HepG2 (cell line): ENCODE data around the gene NPHP4. TPM values are rescaled to one million over a fixed set of nuclear protein-coding genes. Genes with fewer than 3 reads are reported as not detected.
A peak's percentile ranks its signal among the peaks of the same experiment; 100 is the strongest.

ENCODE experiments used
- ARHGAP35 ChIP-seq: sonication (generic); formaldehyde crosslinking; IDR thresholded peaks from 2 replicates; pipeline ENCODE4 v1.9.0; 2022; ENCODE audit warnings: mild to moderate bottlenecking, inconsistent platforms, moderate library complexity, missing genetic modification reagents, borderline replicate concordance
- DNMT3B ChIP-seq: conservative IDR thresholded peaks from 2 replicates; pipeline ENCODE4 v1.6.1; 2016; ENCODE audit warnings: missing biosample characterization, control low read depth
- HDAC1 ChIP-seq: sonication (generic); formaldehyde crosslinking; IDR thresholded peaks from 2 replicates; pipeline ENCODE4 v1.5.1; 2020; ENCODE audit warnings: mild to moderate bottlenecking, missing genetic modification reagents
- HHEX ChIP-seq: IDR thresholded peaks from 2 replicates; pipeline ENCODE4 v1.6.1; 2016; ENCODE audit warnings: control low read depth
- LCORL ChIP-seq, 2 experiments: fragments of 450-650 bp in 1 of 2; sonication (generic) in 1 of 2; formaldehyde crosslinking in 1 of 2; IDR thresholded peaks; 2 replicates each; pipeline versions ENCODE4 v1.5.0 to v1.6.1; 2017 to 2020; ENCODE audit warnings: antibody characterized with exemption in 1 of 2, missing genetic modification reagents in 1 of 2
- NCOA2 ChIP-seq: sonication (generic); formaldehyde crosslinking; IDR thresholded peaks from 2 replicates; pipeline ENCODE4 v1.8.0; 2022; ENCODE audit warnings: inconsistent platforms
- ONECUT2 ChIP-seq: sonication (generic); formaldehyde crosslinking; IDR thresholded peaks from 2 replicates; pipeline ENCODE4 v1.4.0; 2020; ENCODE audit warnings: missing genetic modification reagents
- PCBP2 ChIP-seq: fragments of 200-400 bp; formaldehyde crosslinking; optimal IDR thresholded peaks from 2 replicates; pipeline ENCODE3; 2018; ENCODE audit warnings: low read length, low read depth; ENCODE audit not compliant: poor library complexity, severe bottlenecking
- RARA ChIP-seq: IDR thresholded peaks from 2 replicates; pipeline ENCODE4 v1.6.1; 2016; ENCODE audit warnings: missing genetic modification reagents, missing compliant biosample characterization
- RORA ChIP-seq: sonication (generic); formaldehyde crosslinking; IDR thresholded peaks from 2 replicates; pipeline ENCODE4 v1.5.0; 2020; ENCODE audit warnings: mild to moderate bottlenecking, missing genetic modification reagents, moderate library complexity
- SIX1 ChIP-seq: sonication (generic); formaldehyde crosslinking; IDR thresholded peaks from 2 replicates; pipeline ENCODE4 v1.4.0; 2020; ENCODE audit warnings: missing genetic modification reagents, borderline replicate concordance
- TAF1 ChIP-seq: sonication (generic); formaldehyde crosslinking; IDR thresholded peaks from 2 replicates; pipeline ENCODE4 v1.4.0; 2020; ENCODE audit warnings: missing genetic modification reagents
- TEAD2 ChIP-seq: sonication (generic); formaldehyde crosslinking; IDR thresholded peaks from 2 replicates; pipeline ENCODE4 v1.9.0; 2021; ENCODE audit warnings: missing genetic modification reagents
- ZFX ChIP-seq: sonication (generic); formaldehyde crosslinking; IDR thresholded peaks from 2 replicates; pipeline ENCODE4 v1.4.0; 2020; ENCODE audit warnings: mild to moderate bottlenecking, low read depth, missing genetic modification reagents, moderate library complexity
- ZNF530 ChIP-seq: sonication (generic); formaldehyde crosslinking; IDR thresholded peaks from 2 replicates; pipeline ENCODE4 v1.5.0; 2020; ENCODE audit warnings: low read depth, mild to moderate bottlenecking, missing genetic modification reagents
- ZNF564 ChIP-seq: sonication (generic); formaldehyde crosslinking; IDR thresholded peaks from 2 replicates; pipeline ENCODE4 v1.8.1; 2023; ENCODE audit warnings: mild to moderate bottlenecking, missing genetic modification reagents
- ZNF572 ChIP-seq: sonication (generic); formaldehyde crosslinking; IDR thresholded peaks from 2 replicates; pipeline ENCODE4 v1.5.1; 2020; ENCODE audit warnings: mild to moderate bottlenecking, missing genetic modification reagents
- ZNF589 ChIP-seq: sonication (generic); formaldehyde crosslinking; conservative IDR thresholded peaks from 2 replicates; pipeline ENCODE4 v1.8.0; 2022; ENCODE audit warnings: mild to moderate bottlenecking, moderate library complexity, missing genetic modification reagents
- ZNF883 ChIP-seq: sonication (generic); formaldehyde crosslinking; IDR thresholded peaks from 2 replicates; pipeline ENCODE4 v1.5.1; 2020; ENCODE audit warnings: mild to moderate bottlenecking, missing genetic modification reagents; ENCODE audit errors: not compliant biosample characterization
- polyA plus RNA-seq, 8 experiments: library from polyadenylated mRNA; depleted of rRNA in 3 of 8; stranded (reverse) in 7 of 8; unstranded in 1 of 8; fragments of >200 nt; fragmentation: Illumina TruSeq in 4 of 8; extraction: Trizol in 4 of 8; gene quantifications; 2 replicates each; pipeline versions ENCODE4 v1.2.1 to v1.2.3, GENCODE V29; 2011 to 2016; ENCODE audit warnings: low read depth in 4 of 8, missing spikeins in 1 of 8, mixed read lengths in 1 of 8; ENCODE audit not compliant: insufficient read depth in 1 of 8
- total RNA-seq, 5 experiments: library from RNA; depleted of rRNA; stranded (reverse); fragments of >200 nt; fragmentation: Illumina TruSeq; extraction: Trizol; gene quantifications; 2 replicates each; pipeline ENCODE4 v1.2.3, GENCODE V29; 2016; ENCODE audit warnings: low read depth in 1 of 5
- TF ChIP-seq, protein P1 (sequence below): sonication (generic); formaldehyde crosslinking; IDR thresholded peaks from 2 replicates; pipeline ENCODE4 v1.8.1; 2023; ENCODE audit warnings: mild to moderate bottlenecking, missing genetic modification reagents
- TF ChIP-seq, protein P2 (sequence below): IDR thresholded peaks from 2 replicates; pipeline ENCODE4 v1.6.1; 2012; ENCODE audit warnings: inconsistent platforms
- TF ChIP-seq, protein P3 (sequence below): sonication (generic); formaldehyde crosslinking; IDR thresholded peaks from 2 replicates; pipeline ENCODE4 v1.4.0; 2020; ENCODE audit warnings: mild to moderate bottlenecking, missing genetic modification reagents
- TF ChIP-seq, protein P4 (sequence below): sonication (generic); formaldehyde crosslinking; IDR thresholded peaks from 2 replicates; pipeline ENCODE4 v1.5.1; 2020; ENCODE audit warnings: mild to moderate bottlenecking, moderate library complexity, missing genetic modification reagents
- TF ChIP-seq, protein P5 (sequence below): sonication (generic); formaldehyde crosslinking; IDR thresholded peaks from 2 replicates; pipeline ENCODE4 v1.8.0; 2022; ENCODE audit warnings: mild to moderate bottlenecking, missing genetic modification reagents
- TF ChIP-seq, protein P6 (sequence below): sonication (generic); formaldehyde crosslinking; IDR thresholded peaks from 2 replicates; pipeline ENCODE4 v1.8.0; 2023; ENCODE audit warnings: mild to moderate bottlenecking, missing genetic modification reagents

NPHP4 gene
- total and polyA plus RNA-seq, 2 of the 13 experiments (the other 11 are each of a cell fraction or from before 2014, with no cell fraction given), result 4.4 to 6.8 TPM

DNA sequence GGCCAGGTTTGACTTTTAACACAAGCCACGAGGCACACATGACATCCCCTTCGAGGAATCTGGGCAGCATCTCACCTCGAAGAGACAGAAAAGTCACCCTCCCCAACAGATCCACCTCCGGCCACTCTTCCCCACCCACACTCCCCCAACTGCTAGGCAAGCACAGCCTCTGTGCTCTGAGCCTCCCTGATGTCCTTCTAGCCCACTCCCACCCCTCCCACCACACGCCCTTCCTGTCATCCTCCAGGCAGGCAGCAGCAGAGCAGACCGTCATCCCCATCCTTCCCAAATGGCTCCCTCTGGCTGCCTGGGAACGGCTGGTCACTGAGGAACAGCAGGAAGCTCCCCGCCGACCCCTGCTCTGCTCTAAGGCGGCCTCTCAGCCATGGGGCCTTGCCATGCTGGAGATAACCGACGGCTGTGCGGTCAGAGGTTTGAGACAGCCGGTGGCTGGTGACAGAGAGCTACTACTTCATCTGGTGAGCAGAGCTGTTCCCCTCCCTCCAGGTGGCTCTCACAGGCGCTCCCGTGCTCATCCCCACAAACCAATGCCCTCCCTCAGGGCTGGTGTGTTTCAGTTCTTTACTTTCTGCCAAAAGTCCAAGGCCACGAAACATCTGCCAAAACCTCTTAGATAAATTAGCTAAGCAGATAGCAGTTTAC, 25.6 kb downstream of the NPHP4 start (continued):
- TF ChIP-seq RARA (CRISPR knock-in tag) (no peak), LCORL (IDR thresholded peaks at IDR 0.05) (no peak), LCORL (CRISPR knock-in tag; IDR thresholded peaks at IDR 0.05) (peak; percentile 43; the same call in 1 of the 2 replicates), RORA (no peak), ONECUT2 (CRISPR knock-in tag) (no peak), ZNF589 (no peak), PCBP2 (no peak), ZFX (CRISPR knock-in tag) (no peak), SIX1 (CRISPR knock-in tag) (no peak), TAF1 (CRISPR knock-in tag) (no peak), ZNF564 (CRISPR knock-in tag) (no peak), HDAC1 (0 out of 2 replicates have a peak, but pooled peaks have one; percentile 22), HHEX (CRISPR knock-in tag) (no peak), ARHGAP35 (CRISPR knock-in tag) (no peak), ZNF572 (no peak), ZNF530 (no peak), TEAD2 (no peak), ZNF883 (CRISPR knock-in tag) (no peak), DNMT3B (no peak), NCOA2 (CRISPR knock-in tag) (no peak)
- TF ChIP-seq, protein P1, sequence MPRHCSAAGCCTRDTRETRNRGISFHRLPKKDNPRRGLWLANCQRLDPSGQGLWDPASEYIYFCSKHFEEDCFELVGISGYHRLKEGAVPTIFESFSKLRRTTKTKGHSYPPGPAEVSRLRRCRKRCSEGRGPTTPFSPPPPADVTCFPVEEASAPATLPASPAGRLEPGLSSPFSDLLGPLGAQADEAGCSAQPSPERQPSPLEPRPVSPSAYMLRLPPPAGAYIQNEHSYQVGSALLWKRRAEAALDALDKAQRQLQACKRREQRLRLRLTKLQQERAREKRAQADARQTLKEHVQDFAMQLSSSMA (CRISPR knock-in tag), result no peak
- TF ChIP-seq, protein P2, sequence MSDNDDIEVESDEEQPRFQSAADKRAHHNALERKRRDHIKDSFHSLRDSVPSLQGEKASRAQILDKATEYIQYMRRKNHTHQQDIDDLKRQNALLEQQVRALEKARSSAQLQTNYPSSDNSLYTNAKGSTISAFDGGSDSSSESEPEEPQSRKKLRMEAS, result no peak
- TF ChIP-seq, protein P3, sequence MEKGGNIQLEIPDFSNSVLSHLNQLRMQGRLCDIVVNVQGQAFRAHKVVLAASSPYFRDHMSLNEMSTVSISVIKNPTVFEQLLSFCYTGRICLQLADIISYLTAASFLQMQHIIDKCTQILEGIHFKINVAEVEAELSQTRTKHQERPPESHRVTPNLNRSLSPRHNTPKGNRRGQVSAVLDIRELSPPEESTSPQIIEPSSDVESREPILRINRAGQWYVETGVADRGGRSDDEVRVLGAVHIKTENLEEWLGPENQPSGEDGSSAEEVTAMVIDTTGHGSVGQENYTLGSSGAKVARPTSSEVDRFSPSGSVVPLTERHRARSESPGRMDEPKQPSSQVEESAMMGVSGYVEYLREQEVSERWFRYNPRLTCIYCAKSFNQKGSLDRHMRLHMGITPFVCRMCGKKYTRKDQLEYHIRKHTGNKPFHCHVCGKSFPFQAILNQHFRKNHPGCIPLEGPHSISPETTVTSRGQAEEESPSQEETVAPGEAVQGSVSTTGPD (CRISPR knock-in tag), result no peak
- TF ChIP-seq, protein P4, sequence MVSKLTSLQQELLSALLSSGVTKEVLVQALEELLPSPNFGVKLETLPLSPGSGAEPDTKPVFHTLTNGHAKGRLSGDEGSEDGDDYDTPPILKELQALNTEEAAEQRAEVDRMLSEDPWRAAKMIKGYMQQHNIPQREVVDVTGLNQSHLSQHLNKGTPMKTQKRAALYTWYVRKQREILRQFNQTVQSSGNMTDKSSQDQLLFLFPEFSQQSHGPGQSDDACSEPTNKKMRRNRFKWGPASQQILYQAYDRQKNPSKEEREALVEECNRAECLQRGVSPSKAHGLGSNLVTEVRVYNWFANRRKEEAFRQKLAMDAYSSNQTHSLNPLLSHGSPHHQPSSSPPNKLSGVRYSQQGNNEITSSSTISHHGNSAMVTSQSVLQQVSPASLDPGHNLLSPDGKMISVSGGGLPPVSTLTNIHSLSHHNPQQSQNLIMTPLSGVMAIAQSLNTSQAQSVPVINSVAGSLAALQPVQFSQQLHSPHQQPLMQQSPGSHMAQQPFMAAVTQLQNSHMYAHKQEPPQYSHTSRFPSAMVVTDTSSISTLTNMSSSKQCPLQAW, result no peak
- TF ChIP-seq, protein P5, sequence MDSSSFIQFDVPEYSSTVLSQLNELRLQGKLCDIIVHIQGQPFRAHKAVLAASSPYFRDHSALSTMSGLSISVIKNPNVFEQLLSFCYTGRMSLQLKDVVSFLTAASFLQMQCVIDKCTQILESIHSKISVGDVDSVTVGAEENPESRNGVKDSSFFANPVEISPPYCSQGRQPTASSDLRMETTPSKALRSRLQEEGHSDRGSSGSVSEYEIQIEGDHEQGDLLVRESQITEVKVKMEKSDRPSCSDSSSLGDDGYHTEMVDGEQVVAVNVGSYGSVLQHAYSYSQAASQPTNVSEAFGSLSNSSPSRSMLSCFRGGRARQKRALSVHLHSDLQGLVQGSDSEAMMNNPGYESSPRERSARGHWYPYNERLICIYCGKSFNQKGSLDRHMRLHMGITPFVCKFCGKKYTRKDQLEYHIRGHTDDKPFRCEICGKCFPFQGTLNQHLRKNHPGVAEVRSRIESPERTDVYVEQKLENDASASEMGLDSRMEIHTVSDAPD (CRISPR knock-in tag), result peak; percentile 45; the same call in 1 of the 2 replicates
- TF ChIP-seq, protein P6, sequence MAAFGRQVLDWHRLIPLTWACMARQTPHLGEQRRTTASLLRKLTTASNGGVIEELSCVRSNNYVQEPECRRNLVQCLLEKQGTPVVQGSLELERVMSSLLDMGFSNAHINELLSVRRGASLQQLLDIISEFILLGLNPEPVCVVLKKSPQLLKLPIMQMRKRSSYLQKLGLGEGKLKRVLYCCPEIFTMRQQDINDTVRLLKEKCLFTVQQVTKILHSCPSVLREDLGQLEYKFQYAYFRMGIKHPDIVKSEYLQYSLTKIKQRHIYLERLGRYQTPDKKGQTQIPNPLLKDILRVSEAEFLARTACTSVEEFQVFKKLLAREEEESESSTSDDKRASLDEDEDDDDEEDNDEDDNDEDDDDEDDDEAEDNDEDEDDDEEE (CRISPR knock-in tag), result no peak
